HG03439 (cell line): ENCODE data around the gene DHPS.

Source experiments
- ATAC-seq: cut with Tn5 transposase; IDR thresholded peaks from one replicate; pipeline ENCODE4 v1.9.1; 2021; ENCODE audit warnings: mild to moderate bottlenecking, moderate library complexity; ENCODE audit not compliant: unreplicated experiment

Gene DHPS

DNA sequence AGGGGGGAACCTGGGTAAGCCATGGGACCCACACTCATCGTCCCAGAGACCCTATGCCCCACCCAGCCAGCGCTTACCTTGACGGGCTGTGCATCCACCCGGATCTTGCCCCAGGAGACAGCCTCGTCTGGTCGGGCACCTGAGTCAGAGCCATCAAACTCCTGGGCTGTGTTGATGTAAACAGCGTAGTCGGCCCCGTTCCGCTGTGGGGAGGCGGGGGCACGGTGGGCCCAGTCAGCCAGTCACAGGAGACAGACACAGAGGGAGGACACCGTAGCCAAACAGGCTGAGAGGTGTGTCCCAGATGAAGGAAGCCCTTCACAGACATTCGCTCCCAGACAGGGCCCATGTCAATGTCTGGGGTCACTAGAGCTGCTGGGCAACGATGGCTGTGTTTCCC, 5.7 kb downstream of the DHPS start:
- ATAC-seq: no peak

- ATAC-seq: no peak
Measured at GRCh38 chr19:12675399-12675798, 6.3 kb downstream of the DHPS start.

- no peak for ATAC-seq
Measured at GRCh38 chr19:12672744-12673143, 8.9 kb downstream of the DHPS start.

DNA sequence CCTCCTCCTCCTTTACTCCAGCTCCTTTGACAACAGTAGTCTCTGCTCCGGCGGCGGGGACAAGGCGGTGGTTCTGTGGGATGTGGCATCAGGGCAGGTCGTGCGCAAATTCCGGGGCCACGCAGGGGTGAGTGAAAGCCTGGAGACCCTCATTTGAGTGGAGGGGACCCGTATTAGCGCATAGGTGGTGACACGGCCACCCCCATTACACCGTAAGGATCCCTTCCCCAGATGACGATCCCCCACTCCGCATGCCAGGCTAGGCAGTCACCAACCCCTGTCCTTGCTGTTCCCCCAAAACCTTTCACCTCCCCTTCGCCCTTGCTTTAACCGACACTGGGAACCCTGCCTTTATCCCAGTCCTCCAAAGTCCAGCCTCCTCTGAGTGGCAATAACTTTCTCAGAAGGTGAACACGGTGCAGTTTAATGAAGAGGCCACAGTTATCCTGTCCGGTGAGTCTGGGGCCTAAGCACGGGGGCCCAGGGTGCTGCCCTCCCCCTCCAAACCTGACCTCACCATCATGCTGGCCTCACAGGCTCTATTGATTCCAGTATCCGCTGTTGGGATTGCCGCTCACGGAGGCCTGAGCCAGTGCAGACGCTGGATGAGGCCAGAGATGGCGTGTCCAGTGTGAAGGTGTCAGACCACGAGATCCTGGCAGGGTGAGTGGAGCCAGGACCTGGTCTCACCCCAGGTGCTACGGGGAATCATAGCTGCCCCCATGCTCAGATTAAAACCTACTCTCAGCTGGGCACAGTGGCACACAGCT, 11.3 kb downstream of the DHPS start:
- no peak for ATAC-seq

DNA sequence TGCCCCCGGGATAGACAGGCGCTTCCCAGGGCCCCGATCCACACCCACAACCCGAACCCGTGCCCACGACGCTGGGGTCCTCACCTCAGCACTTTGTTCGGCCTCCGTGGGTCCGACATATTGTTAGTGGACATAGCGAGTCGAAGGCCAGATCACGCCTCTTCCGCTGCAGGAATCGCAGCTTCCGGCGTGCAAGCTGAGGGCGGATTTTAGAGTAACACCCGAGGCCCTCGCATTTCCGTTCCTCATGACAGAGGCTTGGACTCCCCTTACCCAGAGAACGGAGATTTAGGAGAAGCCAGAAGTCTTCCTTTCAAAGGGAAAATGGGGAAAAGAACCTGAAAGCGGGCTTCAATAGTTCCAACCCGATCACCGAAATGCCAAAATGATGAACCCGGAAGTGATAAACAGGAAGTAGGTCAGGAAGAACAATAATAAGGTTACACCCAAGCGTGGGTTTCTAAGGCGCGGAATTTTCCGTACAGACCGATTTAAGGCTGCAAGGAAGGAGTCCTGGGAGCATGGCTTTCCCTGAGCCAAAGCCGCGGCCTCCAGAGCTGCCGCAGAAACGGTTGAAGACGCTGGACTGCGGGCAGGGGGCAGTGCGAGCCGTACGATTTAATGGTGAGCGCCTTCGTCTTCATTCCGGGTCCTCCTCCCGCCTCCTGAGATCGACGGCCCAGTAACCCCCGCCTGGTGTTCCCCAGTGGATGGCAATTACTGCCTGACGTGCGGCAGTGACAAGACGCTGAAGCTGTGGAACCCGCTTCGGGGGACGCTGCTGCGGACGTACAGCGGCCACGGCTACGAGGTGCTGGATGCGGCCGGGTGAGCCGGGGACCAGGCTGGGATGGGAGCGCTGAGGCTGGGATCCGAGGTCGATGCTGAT, 12.2 kb downstream of the DHPS start:
- peak; percentile 29 for ATAC-seq

- peak; percentile 15 for ATAC-seq
Measured at GRCh38 chr19:12668932-12669269, 12.8 kb downstream of the DHPS start.

- ATAC-seq: no peak
Measured at GRCh38 chr19:12668346-12668745, 13.3 kb downstream of the DHPS start.

DNA sequence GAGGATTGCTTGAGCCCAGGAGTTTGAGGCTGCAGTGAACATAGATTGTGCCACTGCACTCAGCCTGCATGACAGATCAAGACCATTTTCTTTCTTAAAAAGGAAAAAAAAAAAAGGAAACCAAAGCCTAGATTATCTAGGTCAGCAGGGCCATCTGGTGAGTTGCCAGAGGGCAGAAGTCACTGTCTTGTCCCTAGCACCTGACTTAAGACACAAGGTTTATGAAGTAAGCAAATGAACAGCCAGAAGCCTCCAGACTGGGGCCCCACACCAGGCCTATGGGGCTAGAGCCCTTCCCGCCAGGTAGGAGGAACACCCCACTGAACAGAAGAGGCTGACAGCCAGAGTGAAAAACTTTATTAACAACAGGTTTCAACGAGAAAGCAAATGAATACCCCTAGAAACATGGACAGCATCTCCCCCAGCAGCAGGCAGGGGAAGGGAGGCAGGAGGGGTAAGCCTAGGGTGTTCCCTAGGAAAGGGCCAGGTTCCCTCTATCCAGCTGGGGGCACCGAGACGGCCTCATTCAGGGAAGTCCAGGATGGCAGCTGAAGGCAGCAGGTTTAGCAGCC, 13.9 kb downstream of the DHPS start:
- no peak for ATAC-seq

DNA sequence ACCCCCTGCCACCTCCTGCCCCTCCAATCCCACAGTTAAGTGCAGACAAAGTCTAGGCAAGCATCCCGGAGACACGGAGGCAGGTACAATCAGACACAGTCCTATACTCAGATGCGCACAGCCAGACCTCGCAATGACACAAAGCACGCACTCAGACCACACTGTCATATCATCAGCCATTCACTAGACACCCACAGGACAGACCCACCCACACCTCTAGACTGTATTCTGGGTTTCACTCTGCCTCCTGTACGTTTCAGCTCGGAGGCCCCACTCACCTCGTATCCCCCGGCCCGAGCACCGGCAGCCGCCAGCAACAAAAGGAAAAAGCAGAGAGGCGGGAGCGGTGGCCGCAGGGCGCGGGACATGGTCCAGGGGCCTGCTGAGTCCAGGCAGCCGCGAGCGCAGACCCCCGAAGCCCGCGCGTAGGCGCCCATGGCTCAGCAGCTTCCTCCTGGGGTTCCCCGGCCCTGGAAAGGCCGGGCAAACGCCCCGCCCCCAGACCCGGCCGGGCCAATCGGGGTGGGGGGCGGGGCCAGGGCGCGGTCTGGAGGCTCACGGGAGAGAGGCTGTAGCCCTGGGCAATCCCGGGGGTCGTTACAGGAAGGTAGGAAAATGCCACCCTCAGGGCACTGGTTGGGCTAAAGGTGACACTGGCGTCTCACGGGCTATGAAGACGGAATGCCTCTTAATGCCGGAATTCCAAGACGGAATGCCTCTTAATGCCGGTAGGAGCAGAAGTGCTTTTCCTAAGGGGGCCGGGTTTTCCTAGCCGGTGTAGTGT, 15.2 kb downstream of the DHPS start, which contains the start of the genes MAN2B1 and WDR83:
MAN2B1 (minus strand) TSS at position 478 of the 784 bp plus-strand sequence; CDS start at position 437, 41 bp downstream.
WDR83 (plus strand) TSS at position 543 of the 784 bp plus-strand sequence. CDS start 2,984 bp downstream, outside the sequence.
- ATAC-seq: peak; percentile 43

DNA sequence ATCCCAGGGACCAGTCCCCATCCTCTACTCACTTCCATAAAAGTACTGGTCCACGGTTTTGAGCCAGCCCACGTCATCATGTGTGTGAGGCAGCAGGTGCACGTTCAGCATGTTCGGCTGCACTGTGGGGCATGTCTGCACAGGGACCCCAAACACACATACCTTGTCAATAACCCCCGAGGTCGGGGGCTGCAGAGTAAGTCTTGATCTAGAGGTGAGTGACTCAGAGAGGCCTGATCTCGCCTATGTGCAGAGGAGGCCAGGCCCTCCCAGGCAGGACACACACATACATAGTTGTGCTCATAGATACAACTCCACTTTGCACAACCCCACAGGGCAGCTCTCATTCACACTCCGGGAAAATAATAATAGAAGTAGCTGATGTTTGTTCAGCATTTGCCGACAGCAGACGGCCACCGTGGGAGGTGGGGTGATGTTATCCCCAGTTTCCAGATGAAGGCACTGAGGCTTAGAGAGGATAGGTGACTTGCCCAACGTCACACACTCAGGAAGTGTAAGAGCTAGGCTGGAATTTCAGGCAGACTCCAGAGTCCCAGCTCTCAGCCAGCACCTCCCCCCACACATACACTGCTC, 15.9 kb downstream of the DHPS start:
- ATAC-seq: no peak

GRCh38 chr19:12665281-12665573, 16.5 kb downstream of the DHPS start:
- no peak for ATAC-seq

- ATAC-seq: no peak
Measured at GRCh38 chr19:12664406-12665280, 17.0 kb downstream of the DHPS start.

GRCh38 chr19:12660980-12661379, 20.7 kb downstream of the DHPS start:
- ATAC-seq: no peak

- ATAC-seq: no peak
Measured at GRCh38 chr19:12657966-12658365, 23.7 kb downstream of the DHPS start.

- no peak for ATAC-seq
Measured at GRCh38 chr19:12656899-12657571, 24.6 kb downstream of the DHPS start.

- no peak for ATAC-seq
Measured at GRCh38 chr19:12655546-12655945, 26.1 kb downstream of the DHPS start.

DNA sequence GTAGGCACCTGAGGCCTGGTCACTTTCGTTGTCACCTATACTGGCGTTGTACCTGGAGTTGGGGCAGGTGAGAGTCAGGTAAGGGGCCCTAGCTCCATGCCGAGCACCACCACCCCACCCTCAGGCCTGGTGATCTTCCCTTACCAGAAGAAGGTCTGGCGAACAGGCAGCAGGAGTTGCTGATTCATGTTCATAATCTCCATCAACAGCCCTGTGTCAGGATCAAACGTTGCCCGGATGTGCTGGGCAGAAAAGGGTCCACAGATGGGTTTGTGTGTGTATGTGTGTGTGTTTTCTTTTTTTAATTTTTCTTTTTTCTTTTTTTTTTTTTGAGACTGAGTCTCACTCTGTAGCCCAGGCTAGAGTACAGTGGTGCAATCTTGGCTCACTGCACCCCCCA, 29.5 kb downstream of the DHPS start:
- no peak for ATAC-seq

GRCh38 chr19:12649941-12650340, 31.7 kb downstream of the DHPS start:
- no peak for ATAC-seq

GRCh38 chr19:12648088-12648487, 33.6 kb downstream of the DHPS start:
- no peak for ATAC-seq
